Gastrocnemius medialis (tissue), 4 donors: ENCODE results near the gene SGIP1. TPM values are rescaled to one million over a fixed set of nuclear protein-coding genes. Genes with fewer than 3 reads are reported as not detected.

Source experiments
- ATAC-seq, 2 donors: fragments of 150-250 bp; one replicate each; pipeline ENCODE4 v1.9.1; 2016
- DNase-seq, 2 donors: peaks; one replicate each; pipeline ENCODE4 v3.0.0-alpha.2; 2019
- H3K27ac ChIP-seq, 4 donors: fragments of 200-600 bp; sonication (generic); 1 replicate in 1 of 4; 2 replicates in 3 of 4; pipeline ENCODE4 v1.5.1; 2016 to 2018; ENCODE audit warnings: mild to moderate bottlenecking in 2 of 4, moderate library complexity in 1 of 4
- H3K27me3 ChIP-seq, 3 donors: fragments of 200-600 bp; sonication (generic) in 2 of 3; 1 replicate in 1 of 3; 2 replicates in 2 of 3; pipeline versions ENCODE4 v1.5.1 to v1.6.0; 2016 to 2019; ENCODE audit warnings: mild to moderate bottlenecking in 1 of 3, moderate library complexity in 1 of 3
- H3K36me3 ChIP-seq, 2 donors: fragments of 200-600 bp; sonication (generic) in 1 of 2; one replicate each; pipeline ENCODE4 v1.5.1; 2017 to 2018
- H3K4me1 ChIP-seq, 2 donors: fragments of 200-600 bp; sonication (generic) in 1 of 2; one replicate each; pipeline ENCODE4 v1.5.1; 2016 to 2017; ENCODE audit warnings: mild to moderate bottlenecking in 2 of 2
- H3K4me3 ChIP-seq, 4 donors: fragments of 200-600 bp; sonication (generic) in 3 of 4; 1 replicate in 1 of 4; 2 replicates in 3 of 4; pipeline ENCODE4 v1.5.1; 2016 to 2019; ENCODE audit warnings: mild to moderate bottlenecking in 2 of 4
- H3K9me3 ChIP-seq, 3 donors: fragments of 200-600 bp; sonication (generic) in 2 of 3; 1 replicate in 1 of 3; 2 replicates in 2 of 3; pipeline ENCODE4 v1.5.1; 2016 to 2019
- POLR2A ChIP-seq, 2 donors: fragments of 450-650 bp; IDR thresholded peaks; one replicate each; pipeline ENCODE4 v1.6.1; 2017; ENCODE audit warnings: antibody characterized with exemption in 2 of 2, mild to moderate bottlenecking in 2 of 2, moderate library complexity in 2 of 2
- in situ Hi-C, 4 donors: fragments of 200-750 bp; cut with MboI; loops; one replicate each; pipeline versions ENCODE4 v1.15.0 to v1.8.0; 2017; ENCODE audit warnings: low sequenced_read_pairs in 4 of 4
- intact Hi-C: fragments of 100-400 bp; cut with DNase I; formaldehyde crosslinking; loops from one replicate; pipeline ENCODE4 v1.15.1; 2023; ENCODE audit warnings: low total_unique reads
- total RNA-seq, 4 donors: library from RNA; depleted of rRNA; stranded (reverse); fragments of >200 nt; gene quantifications; one replicate each; pipeline versions ENCODE4 v1.1.0 to v1.2.3, GENCODE V29; 2016
- TF ChIP-seq, protein P1 (sequence below), 5 experiments: fragments of 450-650 bp in 3 of 5; fragments of 200-600 bp in 2 of 5; sonication (generic) in 2 of 5; IDR thresholded peaks in 4 of 5; conservative IDR thresholded peaks in 1 of 5; 1 replicate in 4 of 5; 2 replicates in 1 of 5; pipeline ENCODE4 v1.5.1; 2016 to 2019; ENCODE audit warnings: antibody characterized with exemption in 5 of 5, mild to moderate bottlenecking in 3 of 5, moderate library complexity in 3 of 5

The SGIP1 gene
- total RNA-seq, 4 donors from 2014 or later = 2.5 to 7.1 (median 2.9) TPM

DNA sequence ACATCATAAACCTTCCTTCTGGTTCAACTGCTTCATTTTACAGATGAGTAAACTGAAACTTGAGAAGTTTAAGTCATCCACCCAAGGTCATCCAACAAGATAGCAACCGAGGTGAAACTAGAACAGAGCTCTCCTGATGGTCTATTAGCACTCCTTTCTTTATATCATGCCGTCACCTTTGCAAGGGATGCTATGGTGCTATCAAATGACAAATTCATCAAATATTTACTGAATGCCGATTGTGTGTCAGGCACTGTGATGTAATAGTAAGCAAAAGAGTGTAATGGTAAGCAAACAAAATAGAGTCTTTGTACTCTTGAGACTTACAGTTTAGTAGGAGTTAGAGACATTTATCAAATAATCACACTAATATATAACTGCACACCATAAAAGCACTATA, 14.0 kb upstream of the SGIP1 start:
- in situ Hi-C loops = no loop called here
- intact Hi-C loops = no loop called here

DNA sequence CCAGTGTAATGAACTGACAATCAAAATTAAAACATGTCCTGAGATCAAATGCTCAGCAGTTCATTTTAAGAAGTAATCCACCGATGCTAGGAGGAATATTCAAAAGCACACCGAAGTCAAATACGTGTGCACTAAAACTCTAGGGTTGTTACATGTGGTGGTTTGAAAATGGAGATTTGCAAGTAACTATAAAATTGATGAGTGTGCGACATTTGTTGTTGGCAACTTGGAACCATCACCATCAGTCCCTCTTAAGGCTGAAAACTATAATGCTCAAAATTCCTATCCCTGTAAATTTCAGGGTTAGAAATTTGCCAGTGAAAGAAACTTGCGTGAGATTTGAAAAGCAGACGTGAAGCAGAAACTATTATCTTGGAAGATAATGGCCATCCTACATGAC, 13.3 kb upstream of the SGIP1 start:
- no peaks in the 10 kb centered on the region for H3K4me1 ChIP-seq
- no peaks in the 10 kb centered on the region for H3K9me3 ChIP-seq
- H3K27ac ChIP-seq = no peak overlapping the region
- intact Hi-C loops = no loop called here
- no peak for DNase-seq
- ATAC-seq = no peak
- H3K27me3 ChIP-seq = no peaks in the 10 kb centered on the region
- in situ Hi-C loops = no loop called here
- no peak overlapping the region for H3K4me3 ChIP-seq
- TF ChIP-seq POLR2A (IDR thresholded peaks at IDR 0.05) = no peak
- TF ChIP-seq, protein P1, sequence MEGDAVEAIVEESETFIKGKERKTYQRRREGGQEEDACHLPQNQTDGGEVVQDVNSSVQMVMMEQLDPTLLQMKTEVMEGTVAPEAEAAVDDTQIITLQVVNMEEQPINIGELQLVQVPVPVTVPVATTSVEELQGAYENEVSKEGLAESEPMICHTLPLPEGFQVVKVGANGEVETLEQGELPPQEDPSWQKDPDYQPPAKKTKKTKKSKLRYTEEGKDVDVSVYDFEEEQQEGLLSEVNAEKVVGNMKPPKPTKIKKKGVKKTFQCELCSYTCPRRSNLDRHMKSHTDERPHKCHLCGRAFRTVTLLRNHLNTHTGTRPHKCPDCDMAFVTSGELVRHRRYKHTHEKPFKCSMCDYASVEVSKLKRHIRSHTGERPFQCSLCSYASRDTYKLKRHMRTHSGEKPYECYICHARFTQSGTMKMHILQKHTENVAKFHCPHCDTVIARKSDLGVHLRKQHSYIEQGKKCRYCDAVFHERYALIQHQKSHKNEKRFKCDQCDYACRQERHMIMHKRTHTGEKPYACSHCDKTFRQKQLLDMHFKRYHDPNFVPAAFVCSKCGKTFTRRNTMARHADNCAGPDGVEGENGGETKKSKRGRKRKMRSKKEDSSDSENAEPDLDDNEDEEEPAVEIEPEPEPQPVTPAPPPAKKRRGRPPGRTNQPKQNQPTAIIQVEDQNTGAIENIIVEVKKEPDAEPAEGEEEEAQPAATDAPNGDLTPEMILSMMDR (IDR thresholded peaks at IDR 0.05 in 4 of 5, conservative IDR thresholded peaks at IDR 0.05 in 1 of 5) = no peak
- H3K36me3 ChIP-seq = no peaks in the 10 kb centered on the region

More for the DNA sequence above, 14.0 kb upstream of the SGIP1 start:
- DNase-seq (no peak), ATAC-seq (no peak)
- H3K9me3 ChIP-seq = no peaks in the 10 kb centered on the region
- TF ChIP-seq POLR2A (IDR thresholded peaks at IDR 0.05) = no peak
- TF ChIP-seq, protein P1 (IDR thresholded peaks at IDR 0.05 in 4 of 5, conservative IDR thresholded peaks at IDR 0.05 in 1 of 5) = no peak
- H3K4me3 ChIP-seq = no peak overlapping the region
- H3K27me3 ChIP-seq = no peaks in the 10 kb centered on the region
- H3K36me3 ChIP-seq = no peaks in the 10 kb centered on the region
- H3K27ac ChIP-seq = no peak overlapping the region
- no peaks in the 10 kb centered on the region for H3K4me1 ChIP-seq

DNA sequence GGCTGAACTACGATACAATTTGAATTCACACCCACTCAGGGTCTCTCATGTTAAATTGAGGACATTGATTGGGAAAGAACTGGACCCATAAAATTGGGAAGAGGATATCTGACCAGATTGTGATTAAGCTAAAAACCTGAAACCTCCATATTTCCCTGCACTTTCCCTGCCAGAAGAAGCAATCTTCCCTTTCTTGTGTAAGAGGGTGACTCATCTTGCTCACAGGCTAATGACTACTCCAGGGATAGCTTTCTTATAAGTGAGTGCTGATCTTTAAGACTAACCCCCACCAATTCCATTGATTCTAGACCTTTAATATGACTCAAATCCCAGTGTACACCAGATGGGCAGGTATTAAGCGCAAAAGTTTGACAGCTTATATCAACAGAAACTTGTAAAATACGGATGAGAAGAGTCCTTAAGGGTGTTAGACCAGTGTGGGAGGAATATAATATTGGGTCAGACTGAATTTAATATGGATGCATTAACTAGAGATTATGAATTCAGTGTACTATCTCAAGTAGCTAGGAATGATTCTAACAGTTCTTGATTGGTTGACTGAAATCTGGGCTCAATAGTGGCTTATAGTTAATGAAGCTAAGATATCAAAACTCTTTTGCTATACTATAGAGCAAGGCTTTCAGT, 12.1 kb upstream of the SGIP1 start:
- TF ChIP-seq, protein P1 (IDR thresholded peaks at IDR 0.05 in 4 of 5, conservative IDR thresholded peaks at IDR 0.05 in 1 of 5) = no peak
- no peak for TF ChIP-seq POLR2A (IDR thresholded peaks at IDR 0.05)
- Histone ChIP-seq H3K27me3 (no peaks in the 10 kb centered on the region), H3K4me1 (no peaks in the 10 kb centered on the region), H3K36me3 (no peaks in the 10 kb centered on the region), H3K4me3 (no peak overlapping the region), H3K9me3 (no peaks in the 10 kb centered on the region), H3K27ac (no peak overlapping the region)
- in situ Hi-C loops (no loop called here), intact Hi-C loops (no loop called here)
- no peak for DNase-seq
- no peak for ATAC-seq

DNA sequence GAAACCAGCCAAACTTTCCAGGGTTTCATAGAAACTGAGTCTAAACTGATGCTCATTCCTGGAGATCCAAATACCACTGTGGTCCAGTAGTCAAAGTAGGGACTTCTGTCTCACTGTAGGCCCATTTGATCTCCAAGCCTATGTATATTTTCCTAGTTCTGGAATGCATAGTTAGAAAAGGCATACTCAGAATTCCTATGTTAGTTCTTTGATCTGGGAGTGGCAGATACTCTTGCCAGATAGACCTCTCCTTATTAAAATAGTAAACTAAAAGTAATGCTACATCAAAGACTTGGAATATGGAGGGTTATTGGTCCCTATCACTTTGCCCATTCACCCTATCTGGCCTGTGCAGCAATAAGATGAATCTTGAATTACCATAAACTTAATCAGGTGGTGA, 10.4 kb upstream of the SGIP1 start:
- intact Hi-C loops = no loop called here
- no peaks in the 10 kb centered on the region for H3K36me3 ChIP-seq
- no peak for DNase-seq
- H3K4me3 ChIP-seq = no peak overlapping the region
- in situ Hi-C loops = no loop called here
- no peak for ATAC-seq
- TF ChIP-seq, protein P1 (IDR thresholded peaks at IDR 0.05 in 4 of 5, conservative IDR thresholded peaks at IDR 0.05 in 1 of 5) = no peak
- TF ChIP-seq POLR2A (IDR thresholded peaks at IDR 0.05) = no peak
- H3K4me1 ChIP-seq = no peaks in the 10 kb centered on the region
- no peaks in the 10 kb centered on the region for H3K27me3 ChIP-seq
- H3K27ac ChIP-seq = no peak overlapping the region
- no peaks in the 10 kb centered on the region for H3K9me3 ChIP-seq

DNA sequence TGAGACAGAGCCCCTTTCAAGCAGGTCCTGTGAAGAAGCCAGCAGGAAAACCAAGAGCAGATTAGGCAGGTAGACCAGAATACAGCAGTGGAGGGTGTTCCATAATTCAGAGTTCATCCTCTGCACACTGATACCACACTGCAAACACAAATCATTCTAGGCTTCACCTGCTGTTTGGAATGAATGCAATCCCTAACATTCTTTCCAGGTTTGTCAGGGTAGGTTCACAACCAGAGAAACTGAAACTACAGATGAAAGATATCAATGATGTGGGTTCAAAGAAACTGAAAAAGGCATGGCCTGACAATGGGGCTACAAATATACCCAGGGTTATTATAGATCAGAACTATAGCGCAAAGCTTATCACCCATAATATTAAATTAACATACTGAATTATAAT, 8.9 kb upstream of the SGIP1 start:
- TF ChIP-seq, protein P1 (IDR thresholded peaks at IDR 0.05 in 4 of 5, conservative IDR thresholded peaks at IDR 0.05 in 1 of 5) = no peak
- Histone ChIP-seq H3K4me1 (no peaks in the 10 kb centered on the region), H3K27me3 (no peaks in the 10 kb centered on the region), H3K27ac (no peak overlapping the region), H3K36me3 (no peaks in the 10 kb centered on the region), H3K9me3 (no peaks in the 10 kb centered on the region), H3K4me3 (no peak overlapping the region)
- ATAC-seq (no peak), DNase-seq (no peak)
- in situ Hi-C loops = no loop called here
- intact Hi-C loops = no loop called here
